Osteocyte (in vitro differentiated cells): ENCODE results near the gene LRRC71. TPM values are rescaled to one million over a fixed set of nuclear protein-coding genes. Genes with fewer than 3 reads are reported as not detected.

Experiments used
- DNase-seq: peaks from one replicate; pipeline ENCODE4 v3.0.0; 2021; ENCODE audit warnings: mixed read lengths; ENCODE audit not compliant: unreplicated experiment; ENCODE audit errors: extremely low spot score
- H3K27ac Mint-ChIP-seq: one replicate; pipeline ENCODE4 v1.8.0; 2021; ENCODE audit warnings: mild to moderate bottlenecking, mixed read lengths; ENCODE audit not compliant: unreplicated experiment
- H3K27me3 Mint-ChIP-seq: one replicate; pipeline ENCODE4 v1.8.0; 2021; ENCODE audit warnings: mixed read lengths; ENCODE audit not compliant: unreplicated experiment
- H3K36me3 Mint-ChIP-seq: one replicate; pipeline ENCODE4 v1.8.0; 2021; ENCODE audit warnings: mixed read lengths; ENCODE audit not compliant: unreplicated experiment
- H3K4me1 Mint-ChIP-seq: one replicate; pipeline ENCODE4 v1.8.0; 2021; ENCODE audit warnings: mixed read lengths; ENCODE audit not compliant: unreplicated experiment
- H3K4me3 Mint-ChIP-seq: one replicate; pipeline ENCODE4 v1.8.0; 2021; ENCODE audit warnings: mild to moderate bottlenecking, moderate library complexity, mixed read lengths; ENCODE audit not compliant: unreplicated experiment
- H3K9me3 Mint-ChIP-seq: one replicate; pipeline ENCODE4 v1.8.0; 2021; ENCODE audit warnings: mixed read lengths; ENCODE audit not compliant: unreplicated experiment
- CTCF ChIP-seq: fragments of 200-600 bp; sonication (generic); IDR thresholded peaks from 2 replicates; pipeline ENCODE4 v1.5.0; 2021; ENCODE audit warnings: antibody characterized with exemption, mild to moderate bottlenecking, moderate library complexity
- total RNA-seq: library from RNA; stranded (reverse); gene quantifications from 2 replicates; pipeline ENCODE4 v1.2.1, GENCODE V29; 2021

Gene LRRC71
- total RNA-seq, 1 donor from 2014 or later: 0.35 TPM

GRCh38 chr1:156895455-156895812 lies 25.0 kb upstream of the LRRC71 start:
- peaks cover 71% of the 10 kb centered on the region for H3K4me1 Mint-ChIP-seq
- H3K4me3 Mint-ChIP-seq: peak overlapping the region; percentile 61
- TF ChIP-seq CTCF: no peak
- no peak for DNase-seq
- no peaks in the 10 kb centered on the region for H3K9me3 Mint-ChIP-seq
- H3K27me3 Mint-ChIP-seq: no peaks in the 10 kb centered on the region
- H3K36me3 Mint-ChIP-seq: no peaks in the 10 kb centered on the region
- H3K27ac Mint-ChIP-seq: peak overlapping the region; percentile 98

- TF ChIP-seq CTCF: no peak
- Mint-ChIP-seq H3K4me3 (peak overlapping the region; percentile 61), H3K27me3 (no peaks in the 10 kb centered on the region), H3K9me3 (no peaks in the 10 kb centered on the region), H3K36me3 (no peaks in the 10 kb centered on the region), H3K4me1 (peaks cover 76% of the 10 kb centered on the region), H3K27ac (peak overlapping the region; percentile 98)
- DNase-seq: no peak
Measured at GRCh38 chr1:156895927-156896326, 24.5 kb upstream of the LRRC71 start.

- no peak for TF ChIP-seq CTCF
- peak overlapping the region; percentile 52 for H3K4me3 Mint-ChIP-seq
- H3K9me3 Mint-ChIP-seq: no peaks in the 10 kb centered on the region
- H3K27ac Mint-ChIP-seq: peak overlapping the region; percentile 98
- no peaks in the 10 kb centered on the region for H3K36me3 Mint-ChIP-seq
- H3K4me1 Mint-ChIP-seq: peaks cover 82% of the 10 kb centered on the region
- no peak for DNase-seq
- H3K27me3 Mint-ChIP-seq: no peaks in the 10 kb centered on the region
Measured at GRCh38 chr1:156896490-156897033, 23.9 kb upstream of the LRRC71 start.

- DNase-seq: no peak
Measured at GRCh38 chr1:156897078-156897825, 23.2 kb upstream of the LRRC71 start.

More at GRCh38 chr1:156897078-156897825, 23.2 kb upstream of the LRRC71 start:
- Mint-ChIP-seq H3K9me3 (no peaks in the 10 kb centered on the region), H3K36me3 (no peaks in the 10 kb centered on the region), H3K4me1 (peaks cover 89% of the 10 kb centered on the region), H3K4me3 (peak overlapping the region; percentile 52), H3K27ac (peak overlapping the region; percentile 98), H3K27me3 (no peaks in the 10 kb centered on the region)
- no peak for TF ChIP-seq CTCF
